Stimulated activated CD8-positive, alpha-beta memory T cell treated with anti-CD3 and anti-CD28 coated beads, Interleukin-4, amount 100 ng/mL, for 1 hour (primary cell): ENCODE data around the gene BRINP1.
"Not testable (repeated sequence)": the region's sequence is repeated elsewhere in the genome, so short reads cannot be mapped to it uniquely, and the experiment has no call there.

Experiments
- DNase-seq, 2 donors: peaks; one replicate each; pipeline ENCODE4 v3.0.0-alpha.2; 2020; ENCODE audit warnings: low read depth in 2 of 2, low spot score in 1 of 2

The BRINP1 gene

DNA sequence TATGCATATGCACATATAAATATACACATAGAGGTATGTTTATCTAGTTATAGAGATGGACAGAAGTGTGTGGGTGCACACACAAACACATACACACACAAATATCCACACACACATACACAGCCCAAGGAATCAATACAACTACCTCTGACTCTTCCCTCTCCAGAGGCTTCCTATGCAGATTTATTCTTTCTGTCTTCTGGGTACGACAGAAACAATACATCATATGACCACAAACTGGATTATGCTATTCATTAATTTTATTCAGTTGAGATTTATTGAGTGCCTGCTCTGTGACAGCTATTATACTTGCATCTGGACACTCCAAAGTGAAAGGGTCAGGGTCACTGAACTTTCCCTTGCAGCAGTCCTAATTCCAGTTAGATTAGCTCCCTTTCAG is 155.8 kb downstream of the BRINP1 start:
- DNase-seq, result no peak

DNA sequence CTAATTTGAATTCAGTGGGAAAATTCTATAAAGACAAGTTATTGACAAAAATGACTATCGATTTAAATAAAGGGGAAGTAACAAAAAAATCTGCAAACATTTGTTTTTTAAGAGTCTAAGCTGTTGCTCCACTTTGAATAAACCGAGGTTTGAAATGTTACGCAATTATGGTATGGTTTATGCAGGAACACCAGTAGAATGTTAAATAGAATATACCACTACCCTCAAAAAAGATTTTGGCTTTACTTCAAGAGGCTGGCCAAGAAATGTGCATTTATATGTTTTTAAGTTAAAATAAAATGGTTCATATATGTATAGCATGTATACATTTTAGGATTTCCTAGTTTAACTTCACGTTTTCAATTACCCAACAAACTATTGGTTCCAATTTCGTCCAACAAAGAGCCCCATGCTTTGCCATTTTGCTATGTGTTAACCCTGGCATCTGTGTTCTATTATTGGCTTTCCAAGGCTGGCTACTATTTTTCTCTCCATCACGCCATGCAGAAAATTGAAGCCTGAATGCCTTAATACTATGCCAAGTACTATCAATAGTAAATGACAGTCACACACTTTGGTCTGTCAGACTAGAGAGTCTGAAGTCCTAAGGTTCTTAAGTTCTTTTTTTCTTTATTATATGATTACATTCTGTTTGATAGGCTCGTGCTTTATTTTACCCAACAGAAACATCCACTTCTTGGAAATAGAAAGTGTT is 171.2 kb downstream of the BRINP1 start:
- DNase-seq, result no peak

DNA sequence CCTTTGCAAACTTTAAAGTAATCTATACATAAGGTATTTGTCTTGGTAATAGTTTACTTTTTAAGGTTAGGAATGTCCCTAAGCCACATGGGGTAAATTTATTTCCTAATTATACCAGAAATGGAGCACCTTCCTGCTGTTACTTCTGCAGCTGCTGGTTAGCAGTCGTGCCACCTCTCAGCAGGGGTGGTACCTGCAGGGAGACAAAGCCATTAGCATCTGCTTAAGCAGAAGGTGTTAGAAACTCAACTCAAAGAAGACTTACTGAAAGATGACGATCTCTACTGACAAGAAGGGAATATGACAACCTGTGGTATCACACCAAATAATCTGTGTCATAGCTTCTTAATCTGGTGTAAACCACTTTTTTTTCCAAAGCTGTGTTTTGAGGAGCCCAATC is 173.7 kb downstream of the BRINP1 start:
- DNase-seq, result no peak

DNA sequence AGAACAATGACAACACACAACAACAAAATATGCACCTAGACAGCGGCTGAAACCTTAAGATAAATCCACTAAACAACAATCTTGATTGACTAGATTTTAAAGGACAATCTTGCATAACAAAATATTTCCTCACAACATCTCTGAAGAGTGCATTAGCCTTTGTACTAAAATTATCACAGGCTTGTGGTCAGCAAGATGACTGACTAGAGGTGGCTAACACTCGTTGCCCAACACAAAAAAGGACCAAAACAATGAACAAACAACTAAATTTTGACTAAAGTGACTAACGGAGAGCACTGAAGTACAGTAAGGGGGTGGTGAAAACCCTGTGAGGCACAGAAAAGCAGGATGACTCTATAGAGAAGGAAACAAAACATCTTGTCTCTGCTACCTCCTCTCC is 183.9 kb downstream of the BRINP1 start:
- no peak for DNase-seq

DNA sequence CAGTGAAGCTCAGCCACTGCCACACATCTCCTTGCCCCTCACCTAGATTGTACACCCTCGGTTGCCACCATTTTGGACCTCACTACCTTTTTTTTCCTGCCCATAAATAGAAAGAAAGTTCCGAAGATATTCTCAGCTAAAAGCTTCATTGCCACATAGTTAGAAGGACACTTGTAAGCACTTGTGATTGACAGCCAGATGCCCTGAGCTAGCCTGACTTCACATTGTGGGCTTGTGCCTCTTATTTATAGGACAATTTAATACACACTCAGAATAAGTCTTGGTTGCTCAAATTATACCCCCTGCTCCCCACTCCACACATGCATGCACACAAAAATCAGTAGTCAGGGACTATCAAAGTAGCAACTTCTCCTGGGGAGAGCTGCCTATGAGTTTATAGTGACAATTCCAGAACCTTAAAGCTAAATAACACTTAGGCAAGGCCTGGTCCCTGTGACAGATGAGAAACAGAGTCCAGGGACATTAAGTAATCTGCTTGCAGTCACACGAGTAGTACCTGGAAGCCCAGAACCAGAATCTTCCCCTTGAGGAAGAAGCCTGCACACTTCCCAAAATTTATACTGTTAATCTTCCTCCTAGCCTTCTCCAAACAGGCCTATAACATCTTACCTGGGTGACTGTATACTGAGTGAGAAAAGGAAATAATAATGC is 184.8 kb downstream of the BRINP1 start:
- no peak for DNase-seq

DNA sequence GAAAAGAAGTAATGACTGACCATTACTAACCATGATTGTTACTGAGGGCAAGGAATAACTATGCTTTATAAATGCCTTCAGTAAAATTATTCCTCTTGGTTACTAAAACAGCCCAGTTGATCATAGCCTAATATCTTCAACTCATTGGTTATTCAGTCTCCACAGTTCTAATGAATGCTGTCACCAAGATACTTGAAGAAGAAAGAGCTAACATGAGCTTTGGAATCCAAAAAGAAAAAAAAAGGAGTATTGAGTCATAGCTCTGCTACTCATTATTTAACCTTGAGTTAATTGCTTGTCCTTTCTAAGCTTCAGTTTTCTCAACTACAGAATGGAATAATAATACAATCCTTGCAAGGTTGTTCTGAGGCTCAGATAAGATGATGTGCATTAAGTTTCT is 187.7 kb downstream of the BRINP1 start:
- no peak for DNase-seq

DNA sequence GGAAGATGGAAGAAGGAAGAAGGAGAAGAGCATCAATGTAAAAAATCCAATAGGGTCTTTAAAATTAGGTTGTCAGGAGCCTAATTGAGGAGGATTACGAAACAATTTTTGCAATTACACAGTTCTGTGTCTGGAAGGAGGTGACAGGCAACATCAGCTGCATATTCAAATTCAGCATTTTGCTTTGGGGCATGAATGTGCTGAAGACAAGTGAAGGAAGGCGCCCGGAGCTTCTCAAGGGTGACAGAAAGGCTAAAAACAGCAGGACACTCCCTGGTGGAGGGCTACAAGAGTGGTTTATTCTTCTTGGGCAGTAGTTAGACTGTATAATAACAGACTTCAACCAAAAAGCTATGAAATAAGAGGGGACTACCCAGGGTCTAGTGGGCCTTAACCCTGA is 188.3 kb downstream of the BRINP1 start:
- DNase-seq, result no peak

DNA sequence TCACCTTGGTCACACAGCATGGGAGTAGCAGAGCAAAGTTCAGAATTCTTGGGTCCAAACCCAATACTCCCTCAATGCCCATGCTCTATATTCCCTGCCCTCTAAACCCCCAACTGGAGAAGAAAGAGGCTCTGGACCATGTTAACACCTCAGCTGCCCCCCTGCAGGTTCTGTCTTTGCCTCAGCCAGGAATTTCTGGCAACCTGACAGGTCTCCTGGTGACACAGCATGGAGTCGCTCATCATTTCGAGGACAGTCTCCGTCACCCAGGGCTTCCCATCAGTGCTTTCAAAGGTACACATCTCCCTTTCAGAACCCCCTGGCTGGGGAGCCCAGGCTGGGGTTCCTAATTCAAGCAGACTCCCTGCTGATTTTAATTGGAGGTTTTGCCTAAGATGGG is 189.5 kb downstream of the BRINP1 start:
- DNase-seq, result no peak

DNA sequence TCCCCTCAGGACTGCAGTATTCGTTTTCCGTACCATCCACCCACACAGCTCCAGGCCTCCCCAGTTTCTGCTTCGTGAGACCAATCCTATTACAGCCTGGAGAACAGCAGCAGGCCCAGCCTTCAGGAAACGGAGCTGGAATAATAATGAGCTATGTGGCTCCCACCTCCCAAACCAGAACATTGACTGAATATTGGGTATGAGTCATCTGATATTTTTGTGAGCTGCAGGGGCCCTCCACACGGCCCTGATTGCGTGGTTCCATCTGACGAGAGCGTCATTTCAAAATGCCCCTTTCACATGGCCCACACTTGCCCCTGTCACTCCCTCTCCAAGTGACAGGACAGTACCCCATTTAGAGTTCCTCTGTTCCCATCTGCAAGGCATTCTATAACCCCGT is 192.0 kb downstream of the BRINP1 start:
- no peak for DNase-seq

DNA sequence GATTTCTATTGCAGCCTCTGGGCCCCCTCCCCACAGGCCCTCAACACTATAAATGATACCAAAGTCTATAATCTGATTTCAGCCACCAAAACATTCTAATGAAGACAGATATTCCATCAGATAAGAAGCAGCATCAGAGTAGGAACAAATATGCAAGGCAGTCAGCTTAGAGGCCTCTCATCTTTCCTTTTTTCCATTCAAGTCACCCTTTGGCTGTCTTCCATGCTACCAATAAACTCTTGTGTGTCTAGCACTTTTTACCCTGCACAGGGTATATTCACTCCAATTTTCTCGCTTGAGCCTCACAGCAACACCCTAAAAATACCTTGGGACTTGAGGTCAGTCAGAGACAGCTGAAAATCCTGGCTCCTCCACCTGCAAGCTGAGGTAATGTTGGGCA is 193.7 kb downstream of the BRINP1 start:
- DNase-seq, result no peak

DNA sequence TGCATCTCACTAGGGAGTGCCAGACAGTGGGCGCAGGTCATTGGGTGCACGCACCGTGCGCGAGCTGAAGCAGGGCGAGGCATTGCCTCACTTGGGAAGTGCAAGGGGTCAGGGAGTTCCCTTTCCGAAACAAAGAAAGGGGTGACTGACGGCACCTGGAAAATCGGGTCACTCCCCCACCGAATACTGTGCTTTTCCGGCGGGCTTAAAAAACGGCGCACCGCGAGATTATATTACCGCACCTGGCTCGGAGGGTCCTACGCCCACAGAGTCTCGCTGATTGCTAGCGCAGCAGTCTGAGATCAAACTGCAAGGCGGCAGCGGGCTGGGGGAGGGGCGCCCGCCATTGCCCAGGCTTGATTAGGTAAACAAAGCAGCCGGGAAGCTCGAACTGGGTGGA is 200.0 kb downstream of the BRINP1 start:
- not testable (repeated sequence) for DNase-seq

DNA sequence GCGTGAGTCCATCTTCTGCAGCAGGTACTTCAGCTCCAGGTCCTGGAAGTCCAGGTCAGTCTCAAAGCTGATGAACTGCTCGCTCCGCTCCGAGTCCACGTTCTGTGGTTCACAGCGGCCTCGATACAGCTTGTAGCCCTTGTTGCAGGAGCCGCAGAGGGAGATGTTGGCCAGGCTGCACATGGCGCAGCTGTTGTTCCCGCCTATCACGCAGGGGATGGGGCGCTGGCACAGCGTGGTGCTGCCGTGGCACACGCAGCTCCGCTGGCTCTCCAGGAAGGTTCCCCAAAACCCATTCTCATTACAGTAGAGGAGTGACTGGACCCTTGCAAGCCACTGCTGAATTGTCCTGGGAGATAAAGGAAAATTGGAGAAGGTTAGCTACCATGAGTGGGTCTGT is 201.4 kb downstream of the BRINP1 start:
- DNase-seq, result no peak

DNA sequence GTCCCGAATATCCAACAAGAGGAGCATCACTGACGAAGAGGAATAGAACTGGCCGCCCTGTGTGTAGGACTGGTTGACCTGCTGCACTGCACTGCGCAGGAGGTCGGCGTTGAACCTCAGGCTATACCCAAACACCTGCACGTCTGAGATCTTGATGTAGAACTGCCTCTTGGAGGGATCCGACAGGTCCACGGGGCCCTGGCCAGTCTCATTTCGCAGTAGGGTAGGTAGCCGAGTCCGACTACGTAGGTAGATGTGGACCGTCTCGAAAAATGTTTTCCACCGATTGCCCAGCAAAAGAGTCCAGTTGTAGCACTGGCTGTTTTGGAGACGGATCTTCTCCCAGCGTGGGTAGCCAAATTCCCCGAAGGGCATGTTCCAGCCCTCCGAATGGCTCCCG is 202.0 kb downstream of the BRINP1 start:
- no peak for DNase-seq

DNA sequence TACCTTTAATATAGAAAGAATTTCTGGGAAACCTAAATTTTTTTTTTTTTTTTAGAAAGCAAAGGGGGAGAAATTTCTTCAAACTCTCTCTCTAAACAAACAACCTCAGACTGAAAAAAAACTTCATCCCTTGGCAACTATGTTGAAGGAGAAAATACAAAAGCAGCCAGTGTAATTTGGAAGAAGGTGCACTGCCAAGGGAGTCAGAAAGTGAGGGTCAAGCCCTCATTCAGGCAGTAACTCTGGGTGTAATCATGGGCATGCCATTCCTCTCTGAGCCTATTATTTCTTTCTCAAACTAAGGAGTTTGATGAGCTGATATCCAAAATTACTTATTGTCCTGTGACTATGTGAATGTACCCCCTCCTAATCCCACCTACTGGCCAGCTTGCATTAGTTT is 203.1 kb downstream of the BRINP1 start:
- DNase-seq, result no peak

DNA sequence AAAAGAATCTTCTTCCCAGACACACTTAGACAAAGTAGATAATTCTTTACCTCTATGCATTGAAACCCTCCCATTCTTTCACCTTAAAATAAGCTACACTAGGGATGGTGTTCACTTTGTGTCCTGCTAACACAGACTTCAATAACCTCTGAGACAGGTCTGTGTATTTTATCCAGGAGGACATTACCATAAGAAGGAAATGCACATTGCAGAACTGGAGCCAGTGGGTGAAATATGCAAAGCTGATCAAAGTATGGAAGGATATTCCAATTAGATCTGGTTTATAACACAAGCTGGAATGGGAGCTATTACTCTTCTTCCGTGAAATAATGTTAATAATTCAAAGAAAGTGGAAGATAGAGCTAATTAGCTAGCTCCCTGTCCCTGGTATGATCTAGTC is 204.1 kb downstream of the BRINP1 start:
- DNase-seq, result no peak

DNA sequence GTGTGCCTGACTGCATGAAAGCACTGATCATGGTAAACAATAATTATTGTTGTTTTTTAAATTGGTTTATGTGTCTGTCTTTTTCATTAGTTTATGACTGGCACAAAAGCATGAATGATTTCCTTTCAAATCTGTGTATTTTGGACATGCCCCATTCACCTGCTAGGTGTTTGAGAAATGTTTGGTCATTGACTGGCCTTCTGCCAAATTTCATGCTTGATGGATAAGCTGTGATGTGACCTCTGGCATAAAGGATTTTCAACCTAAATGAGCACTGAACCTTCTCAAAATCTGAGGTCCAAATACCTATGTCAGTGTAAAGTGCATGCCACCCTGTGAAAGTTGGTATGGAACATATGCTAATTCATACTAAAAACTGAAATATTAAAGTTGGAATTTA is 204.5 kb downstream of the BRINP1 start:
- DNase-seq, result no peak

DNA sequence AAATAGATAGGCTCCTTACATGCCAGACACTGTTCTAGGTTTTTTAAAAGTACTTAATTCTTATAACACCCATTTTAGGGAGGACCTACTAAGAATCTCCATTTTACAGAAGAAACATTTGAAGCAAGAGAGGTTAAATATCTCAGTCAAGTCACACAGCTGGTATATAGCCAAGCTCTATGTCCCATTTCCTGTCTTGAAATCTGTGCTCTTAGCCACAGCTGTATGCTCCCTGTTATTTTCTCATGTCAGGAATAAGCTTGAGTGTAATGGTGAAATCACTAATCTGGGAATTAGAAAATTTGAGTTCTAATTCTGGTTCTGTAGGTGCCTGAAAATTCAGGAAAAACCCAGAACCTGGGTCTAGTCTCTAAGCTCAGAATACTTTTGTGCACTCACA is 208.7 kb downstream of the BRINP1 start:
- DNase-seq, result no peak

DNA sequence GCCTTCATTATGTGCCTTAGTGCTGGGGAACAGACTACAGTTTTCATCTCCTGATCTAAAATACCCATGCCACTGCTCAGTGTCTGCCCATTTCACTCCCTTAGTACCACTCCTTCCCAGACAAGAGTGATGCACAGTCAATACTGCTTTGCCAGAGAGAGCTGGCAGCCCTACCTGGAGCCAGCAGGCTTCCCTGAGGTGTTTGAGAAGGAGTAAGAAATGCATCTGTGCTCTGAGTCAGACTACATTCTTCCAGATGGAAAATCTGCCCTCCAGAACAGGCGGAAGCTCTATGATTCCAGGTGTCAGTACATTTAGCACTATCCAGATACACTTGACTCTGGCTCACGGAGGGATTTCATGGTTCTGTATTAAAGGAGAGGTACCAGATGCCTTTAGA is 209.8 kb downstream of the BRINP1 start:
- DNase-seq, result no peak

DNA sequence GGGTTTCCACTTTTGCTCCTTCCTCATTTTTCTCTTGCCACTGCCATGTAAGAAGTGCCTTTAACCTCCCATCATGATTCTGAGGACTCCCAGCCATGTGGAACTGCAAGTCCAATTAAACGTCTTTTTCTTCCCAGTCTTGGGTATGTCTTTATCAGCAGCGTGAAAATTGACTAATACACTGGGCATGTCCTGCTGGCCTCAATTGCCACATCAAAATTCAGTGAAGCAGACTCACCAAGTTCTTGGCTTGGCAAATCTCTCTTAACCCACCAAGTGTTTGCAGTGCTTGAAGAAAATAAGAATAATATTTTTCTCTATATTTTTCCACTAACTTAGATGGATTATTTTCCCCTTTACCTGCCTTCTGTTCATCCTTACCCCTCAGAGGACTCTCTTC is 212.0 kb downstream of the BRINP1 start:
- no peak for DNase-seq

DNA sequence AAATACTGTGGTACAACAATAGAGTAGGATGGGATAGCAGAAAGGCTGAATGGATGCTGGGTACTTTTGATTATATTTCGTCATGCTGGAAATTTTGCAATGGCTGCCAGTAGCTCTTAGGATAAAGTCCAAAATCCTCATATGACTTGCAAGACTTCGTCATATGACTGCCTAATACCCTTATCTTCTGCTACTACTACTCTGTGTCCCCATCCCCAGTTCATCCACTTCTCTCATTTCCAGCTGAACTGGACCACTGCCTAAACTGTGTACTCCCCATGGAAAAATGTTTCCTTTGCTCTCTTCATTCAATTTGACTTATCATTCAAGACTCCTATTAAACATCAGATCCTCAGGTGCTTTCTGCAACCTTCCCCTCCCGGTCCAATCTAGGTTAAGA is 212.9 kb downstream of the BRINP1 start:
- DNase-seq, result no peak

DNA sequence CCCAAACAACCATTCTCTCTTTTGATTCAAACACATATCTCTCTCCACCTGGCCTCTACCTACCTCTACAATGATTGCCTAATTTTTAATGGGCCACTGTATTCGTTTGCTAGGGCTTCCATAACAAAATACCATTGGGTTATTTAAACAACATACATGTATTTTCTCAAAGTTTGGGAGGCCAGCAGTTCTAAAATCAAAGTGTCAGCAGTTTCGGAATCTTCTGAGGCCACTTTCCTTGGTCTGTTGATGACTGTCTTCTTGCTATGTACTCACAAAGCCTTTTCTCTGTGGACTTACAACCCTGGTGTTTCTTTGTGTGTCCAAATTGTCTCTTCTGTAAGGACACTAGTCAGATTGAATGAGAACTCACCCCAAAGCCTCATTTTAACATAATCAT is 214.7 kb downstream of the BRINP1 start:
- no peak for DNase-seq

DNA sequence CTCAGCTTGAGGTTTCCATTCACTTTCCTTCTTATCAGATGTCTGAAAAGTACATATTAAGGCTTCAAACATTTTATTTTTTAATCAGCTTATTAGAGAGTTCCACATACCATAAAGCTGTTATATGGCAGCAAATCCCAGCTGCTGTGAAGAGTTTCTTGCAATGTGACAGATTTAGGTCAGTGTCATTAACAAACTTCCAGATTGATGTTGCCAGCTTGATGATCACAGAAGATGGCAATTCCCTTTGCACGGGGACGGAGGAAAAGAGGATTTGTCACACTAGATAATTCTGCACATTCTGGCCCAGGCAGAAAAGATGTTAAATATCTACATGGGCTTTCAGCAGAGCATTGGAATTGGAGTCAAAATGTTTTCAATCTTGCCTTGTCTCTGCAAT is 215.8 kb downstream of the BRINP1 start:
- no peak for DNase-seq

DNA sequence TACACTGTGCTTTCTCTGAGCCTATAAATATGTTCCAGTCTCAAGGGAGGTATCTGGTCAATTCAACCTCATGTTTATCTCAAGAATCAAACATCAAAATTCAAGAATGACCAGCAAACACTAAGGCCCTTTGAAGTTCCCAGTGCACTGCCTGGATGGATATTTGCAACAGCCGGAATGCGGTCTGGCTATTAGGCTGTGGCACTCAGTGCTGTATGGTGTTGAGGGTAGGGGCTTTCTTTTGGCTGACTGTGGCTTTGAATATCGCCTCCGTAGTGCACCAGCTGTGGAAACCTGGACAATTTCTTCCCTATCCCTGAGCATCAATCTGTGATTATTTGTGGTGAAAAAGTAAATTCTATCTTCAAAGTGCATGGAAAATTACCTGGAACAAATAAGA is 220.4 kb downstream of the BRINP1 start:
- no peak for DNase-seq
